ENCODE measurements around the gene MMEL1.
"Not testable (repeated sequence)": the region's sequence is repeated elsewhere in the genome, so short reads cannot be mapped to it uniquely, and the experiment has no call there.

MMEL1 gene

DNA sequence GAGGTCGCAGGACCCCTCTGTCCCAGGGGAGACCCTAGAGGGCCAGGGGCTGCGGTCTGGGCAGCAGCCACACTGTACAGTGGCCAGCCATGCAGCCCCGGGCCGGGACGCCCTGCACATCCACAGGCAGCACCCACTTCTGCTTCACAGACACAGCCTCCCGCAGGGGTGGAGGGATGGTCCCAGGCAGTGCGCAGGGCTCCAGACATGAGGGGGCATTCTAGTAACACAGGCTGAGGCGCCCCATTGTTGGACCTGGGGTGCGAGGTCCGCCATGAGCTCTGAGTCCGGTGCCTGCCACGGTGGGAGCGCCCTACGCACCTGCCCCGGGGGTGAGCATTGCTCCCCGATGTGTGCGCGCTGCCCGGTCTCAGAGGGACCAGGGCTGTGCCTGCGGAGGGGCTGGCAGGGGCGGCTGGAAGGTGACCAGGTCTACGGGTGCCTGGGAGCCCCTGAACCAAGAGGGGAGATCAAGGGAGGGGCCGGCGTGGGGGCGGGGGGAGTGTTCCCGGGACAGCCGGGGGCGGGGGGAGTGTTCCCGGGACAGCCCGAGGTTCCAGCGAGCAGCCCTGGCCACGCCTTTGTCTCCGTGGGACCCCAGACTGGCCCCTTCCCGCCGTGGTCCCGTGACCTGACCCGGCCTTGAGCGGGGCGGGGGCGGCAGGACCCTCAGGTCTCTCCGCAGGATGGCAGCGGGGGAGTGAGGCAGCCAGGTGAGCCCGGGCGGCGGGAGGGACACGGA, 4.5 kb downstream of the MMEL1 start:
- DNase-seq (ENCODE audit: low read depth in 2 of 2): no peak

DNA sequence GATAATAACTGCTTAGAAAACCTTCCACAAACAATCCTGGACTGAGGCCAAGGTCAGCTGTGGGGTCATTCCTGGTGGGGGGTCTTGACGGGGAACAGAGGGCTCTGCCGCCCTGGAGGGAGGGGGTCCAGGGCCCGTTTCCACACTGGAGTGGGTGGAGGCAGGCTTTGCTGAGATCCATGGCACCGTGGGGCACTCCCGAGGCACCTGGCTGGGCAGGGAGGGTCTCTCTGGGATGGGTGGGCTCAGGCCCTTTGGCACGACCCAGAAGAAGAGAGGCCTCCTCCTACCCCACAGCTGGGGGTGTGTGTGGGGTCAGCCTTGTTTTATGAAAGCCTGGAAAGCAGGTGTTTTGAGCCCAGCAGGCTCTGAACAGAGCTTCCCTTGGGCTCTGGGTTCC, 5.1 kb downstream of the MMEL1 start:
- DNase-seq (ENCODE audit: low read depth in 2 of 2): no peak

DNA sequence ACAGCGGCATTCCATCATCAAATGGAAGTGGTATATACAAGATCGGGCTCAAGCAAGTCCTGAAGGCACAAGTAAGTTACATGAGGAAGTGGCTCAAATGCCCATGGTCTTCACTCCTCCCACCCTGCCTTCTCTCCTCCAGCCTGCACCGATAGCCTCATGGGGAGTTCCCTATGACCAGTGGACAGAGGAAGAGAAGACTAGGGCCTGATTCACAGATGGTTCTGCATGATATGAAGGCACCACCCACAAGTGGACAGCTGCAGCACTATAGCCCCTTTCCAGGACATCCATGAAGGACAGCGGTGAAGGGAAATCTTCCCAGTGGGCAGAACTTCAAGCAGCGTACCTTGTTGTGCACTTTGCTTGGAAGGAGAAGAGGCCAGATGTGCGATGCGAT, 7.1 kb downstream of the MMEL1 start:
- not testable (repeated sequence) for DNase-seq (ENCODE audit: low read depth in 2 of 2)

DNA sequence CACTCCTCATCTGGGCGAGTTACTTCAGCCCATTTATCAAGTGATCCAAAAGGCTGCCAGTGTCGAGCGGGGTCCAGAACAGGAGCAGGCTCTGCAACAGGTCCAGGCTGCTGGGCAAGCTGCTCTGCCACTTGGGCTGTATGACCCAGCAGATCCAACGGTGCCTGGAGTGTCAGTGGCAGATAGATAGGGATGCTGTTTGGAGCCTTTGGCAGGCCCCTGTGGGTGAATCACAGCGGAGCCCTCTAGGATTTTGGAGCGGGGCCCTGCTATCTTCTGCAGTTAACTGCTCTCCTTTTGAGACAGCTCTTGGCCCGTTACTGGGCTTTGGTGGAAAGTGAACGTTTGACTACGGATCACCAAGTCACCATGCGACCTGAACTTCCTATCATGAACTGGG, 7.5 kb downstream of the MMEL1 start:
- no peak for DNase-seq (ENCODE audit: low read depth in 2 of 2)

DNA sequence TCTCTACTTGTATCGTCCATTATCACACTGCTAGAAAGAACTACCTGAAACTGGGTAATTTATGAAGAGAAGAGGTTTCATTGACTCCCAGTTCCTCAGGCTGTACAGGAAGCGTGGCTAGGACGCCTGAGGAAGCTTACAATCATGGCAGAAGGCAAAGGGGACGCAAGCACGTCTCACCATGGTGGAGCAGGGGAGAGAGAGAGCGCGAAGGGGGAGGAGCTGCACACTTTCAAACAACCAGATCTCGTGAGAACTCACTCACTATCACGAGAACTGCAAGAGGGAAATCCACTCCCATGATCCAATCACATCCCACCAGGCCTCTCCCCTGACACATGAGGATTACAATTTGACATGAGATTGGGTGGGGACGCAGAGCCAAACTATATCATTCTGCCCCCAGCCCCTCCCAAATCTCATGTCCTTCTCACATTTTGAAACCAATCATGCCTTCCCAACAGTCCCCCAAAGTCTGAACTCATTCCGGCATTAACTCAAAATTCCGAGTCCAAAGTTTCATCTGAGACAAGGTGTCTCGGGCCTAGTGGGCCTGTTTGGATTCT, 8.0 kb downstream of the MMEL1 start:
- no peak for DNase-seq (ENCODE audit: low read depth in 2 of 2)

DNA sequence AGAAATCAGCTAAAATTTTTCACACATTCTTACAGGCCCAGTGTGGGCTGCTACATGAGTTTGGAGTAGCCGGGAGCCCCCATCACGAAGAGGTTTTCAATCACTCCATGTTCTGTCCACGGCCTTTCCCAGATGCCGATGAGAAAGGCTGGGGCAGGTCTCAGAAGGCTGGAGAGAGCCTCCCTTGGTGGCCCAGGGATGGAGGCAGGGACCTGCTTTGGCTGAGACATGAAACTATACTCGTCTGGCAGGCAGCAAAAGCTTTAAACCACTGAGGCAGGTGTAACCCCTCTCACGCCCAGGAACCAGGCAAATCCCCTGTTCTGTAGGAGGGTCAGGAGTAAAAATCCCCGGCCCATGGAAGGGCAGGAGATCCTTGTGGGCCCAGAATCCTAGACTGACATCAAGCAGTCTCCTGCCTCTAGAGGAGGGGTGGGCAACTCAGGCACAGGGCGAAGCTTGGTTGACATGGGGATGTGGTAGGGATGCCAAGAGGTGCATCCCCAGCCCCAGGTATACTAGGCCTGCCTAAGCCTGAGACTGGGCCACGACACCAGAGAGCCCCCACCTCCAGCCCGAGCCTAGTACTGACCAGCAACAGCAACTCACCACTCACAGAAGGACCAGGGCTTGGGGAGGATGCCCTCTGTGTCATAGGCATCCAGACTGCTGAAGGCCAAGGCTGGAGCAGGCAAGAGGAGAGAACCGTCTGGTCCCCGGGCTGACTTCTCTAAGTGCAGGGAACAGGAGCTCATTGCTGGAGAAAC, 9.1 kb downstream of the MMEL1 start:
- DNase-seq (ENCODE audit: low read depth in 2 of 2): no peak

DNA sequence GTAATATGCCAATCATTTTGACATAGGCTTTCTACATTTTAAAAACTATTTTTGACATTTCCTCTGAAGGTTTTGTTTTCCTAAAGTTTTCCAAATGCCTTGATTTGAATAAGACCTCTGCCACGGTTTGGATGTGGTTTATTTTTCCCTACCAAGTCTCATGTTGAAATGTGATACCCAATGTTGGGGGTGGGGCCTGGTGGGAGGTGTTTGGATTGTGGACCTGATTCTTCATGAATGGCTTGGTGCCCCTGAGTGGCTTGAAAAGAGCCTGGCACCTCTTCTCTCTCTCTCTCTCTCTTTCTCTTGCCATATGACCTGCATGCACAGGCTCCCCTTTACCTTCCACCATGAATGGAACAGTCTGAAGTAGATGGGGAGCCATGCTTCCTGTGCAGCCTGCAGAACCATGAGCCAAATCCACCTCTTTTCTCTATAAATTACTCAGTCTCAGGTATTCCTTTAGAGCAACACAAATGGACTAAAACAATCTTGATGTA, 14.8 kb downstream of the MMEL1 start:
- DNase-seq (ENCODE audit: low read depth in 2 of 2): no peak

DNA sequence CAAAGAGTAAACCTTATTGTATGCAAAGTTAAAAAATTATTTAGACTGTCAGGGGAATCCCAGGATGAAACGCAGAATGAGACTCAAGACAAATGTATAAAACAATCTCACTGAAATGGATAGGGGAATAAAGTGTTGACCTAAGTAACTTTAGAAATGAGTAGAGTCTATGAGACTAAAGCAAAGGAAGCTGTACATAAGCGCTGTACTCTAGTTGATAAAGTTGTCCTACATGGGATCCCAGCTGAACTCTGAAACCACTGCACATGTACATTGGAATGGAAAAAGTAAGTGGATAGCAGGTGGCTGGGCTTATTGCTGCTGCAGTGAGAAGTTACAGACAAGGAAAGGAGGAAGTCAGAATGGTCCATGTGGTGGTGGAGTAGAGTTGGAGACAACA, 18.7 kb downstream of the MMEL1 start:
- no peak for DNase-seq (ENCODE audit: low read depth in 2 of 2)

DNA sequence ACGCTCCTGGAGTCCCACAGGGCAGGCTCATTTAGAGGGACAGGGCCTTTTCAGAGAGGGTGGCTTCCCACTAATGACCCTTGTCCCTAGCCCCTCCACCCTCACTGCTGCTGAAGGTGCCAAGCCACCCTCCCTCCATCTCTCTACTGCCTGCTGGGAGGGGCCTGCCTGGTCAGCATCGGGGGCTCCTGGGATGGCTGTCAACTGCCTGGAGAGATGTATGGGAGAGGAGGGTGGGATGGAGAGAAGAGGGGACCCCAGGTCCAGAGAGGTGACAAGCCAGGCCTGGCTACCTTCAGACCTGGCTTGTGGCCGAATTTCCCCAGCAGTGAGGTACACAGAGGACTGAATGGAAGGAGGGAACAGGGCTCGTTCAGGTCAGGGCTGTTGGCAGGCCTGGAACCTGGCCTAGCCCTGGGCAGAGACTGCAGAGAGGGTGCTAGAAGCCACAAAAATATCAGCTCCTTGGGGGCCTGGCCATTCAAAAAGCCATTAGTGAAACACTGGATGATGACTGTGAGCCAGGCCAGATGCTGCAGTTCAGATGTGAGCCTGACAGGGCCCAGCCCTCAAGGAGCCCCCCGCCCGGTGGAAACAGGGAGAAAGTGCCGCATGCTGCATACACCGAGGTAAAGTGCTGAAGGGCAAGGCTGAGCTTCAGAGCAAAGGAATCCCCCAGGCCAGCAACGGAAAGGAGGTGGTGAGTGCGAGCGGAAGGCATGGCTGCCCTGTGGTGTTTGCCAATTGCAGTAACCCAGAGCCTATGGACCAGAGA, 20.0 kb downstream of the MMEL1 start:
- no peak for DNase-seq (ENCODE audit: low read depth in 2 of 2)

DNA sequence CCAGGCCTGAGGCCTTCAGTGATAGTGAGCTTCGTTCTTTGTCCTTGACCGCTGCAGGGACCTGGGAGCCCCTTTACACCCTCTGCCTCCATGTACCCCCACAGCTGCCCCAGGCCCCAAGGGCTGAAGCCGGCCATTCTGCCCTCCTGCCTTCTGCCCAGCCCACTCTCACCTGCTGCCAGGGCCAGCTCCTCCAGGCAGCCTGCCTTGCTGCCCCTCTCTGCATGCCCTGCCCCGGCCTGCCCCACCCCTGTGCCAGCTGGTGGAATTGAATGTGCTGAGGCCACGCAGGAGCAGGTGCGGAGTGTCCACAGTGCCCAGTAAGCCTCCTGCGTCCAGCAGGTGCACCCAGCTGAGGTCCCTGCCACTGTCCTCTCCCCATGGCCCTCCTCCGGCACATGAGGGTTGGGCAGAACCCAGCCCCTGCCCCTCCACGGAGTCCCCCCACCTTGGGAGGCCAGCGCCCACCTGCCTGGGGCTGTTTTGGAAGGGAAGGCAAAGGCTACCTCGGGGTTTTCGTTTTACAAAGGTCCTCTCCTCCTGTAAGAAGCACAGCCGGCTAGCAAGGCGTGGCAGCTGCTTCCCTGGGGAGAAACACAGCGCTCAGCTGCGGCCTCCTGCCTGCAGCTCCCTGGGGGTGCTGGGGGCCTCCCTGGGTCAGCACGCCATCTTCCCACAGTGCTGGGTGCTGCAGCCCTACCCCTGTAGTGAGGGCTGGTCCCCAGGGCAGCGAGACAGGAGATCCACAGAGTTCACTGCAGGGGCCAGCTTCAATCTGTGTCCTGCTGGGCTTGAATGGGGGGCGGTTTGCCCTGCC, 21.0 kb downstream of the MMEL1 start:
- no peak for DNase-seq (ENCODE audit: low read depth in 2 of 2)

DNA sequence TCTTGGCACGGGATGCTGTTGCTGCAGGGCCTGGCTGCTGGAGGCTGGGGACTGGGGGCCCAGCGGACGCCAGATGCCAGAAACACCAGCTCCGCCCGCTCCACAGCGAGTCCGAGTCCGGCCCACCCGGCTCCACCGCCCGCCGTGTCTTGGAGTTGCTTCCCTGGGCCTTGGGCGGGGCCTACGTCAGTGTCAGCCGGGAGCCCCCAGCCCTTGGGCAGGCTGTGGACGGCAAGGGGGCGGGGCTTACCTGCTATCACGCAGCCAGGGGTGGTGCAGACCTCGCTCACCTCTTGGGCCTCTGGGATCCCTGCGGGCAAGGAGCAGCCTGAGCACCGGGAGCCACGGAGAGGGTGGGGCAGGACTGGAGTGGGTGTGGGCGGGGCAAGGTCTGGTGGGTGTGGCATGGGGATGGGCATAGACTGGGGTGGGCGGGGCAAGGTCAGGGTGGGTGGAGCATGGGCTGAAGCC, 21.8 kb downstream of the MMEL1 start:
- DNase-seq (ENCODE audit: low read depth in 2 of 2): no peak

DNA sequence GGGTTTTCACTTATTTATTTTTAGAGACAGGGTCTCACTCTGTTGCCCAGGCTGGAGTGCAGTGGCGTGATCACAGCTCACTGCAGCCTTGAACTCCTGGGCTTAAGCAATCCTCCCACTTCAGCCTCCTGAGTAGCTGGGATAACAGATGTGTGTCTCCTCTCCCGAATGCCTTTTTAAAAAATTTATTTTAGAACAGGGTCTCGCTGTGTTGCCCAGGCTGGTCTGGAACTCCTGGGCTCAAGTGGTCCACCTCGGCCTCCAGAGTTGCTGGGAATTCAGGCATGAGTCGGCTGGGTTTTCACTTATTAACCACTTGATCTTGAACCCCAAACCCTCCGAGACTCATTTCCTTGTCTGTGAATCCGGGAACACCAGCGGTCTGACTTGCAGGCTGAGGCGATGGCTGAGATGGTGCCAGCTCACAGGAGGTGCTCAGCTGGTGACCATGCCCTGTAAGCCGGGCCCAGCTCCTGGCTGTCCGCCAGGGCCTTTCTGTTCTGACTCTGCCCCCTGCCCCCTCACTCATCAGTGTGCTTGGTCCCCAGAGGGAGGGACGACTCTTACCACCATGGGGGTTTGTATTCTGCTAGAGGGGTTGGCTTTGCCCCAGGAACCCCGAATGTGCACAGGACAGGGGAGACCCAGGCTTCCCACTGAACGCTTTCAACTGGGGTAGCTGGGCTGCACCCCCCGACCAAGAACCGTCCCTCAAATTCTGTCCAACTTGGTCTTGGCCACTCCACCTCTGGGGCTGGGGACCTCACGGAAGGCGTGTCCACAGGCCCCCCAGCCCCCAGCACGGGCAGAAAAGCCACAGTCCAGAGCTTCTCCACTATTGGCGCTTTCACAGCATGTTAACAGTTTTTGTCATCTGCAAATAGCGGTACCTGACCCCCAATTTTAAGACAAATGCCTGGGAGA, 22.5 kb downstream of the MMEL1 start:
- no peak for DNase-seq (ENCODE audit: low read depth in 2 of 2)

DNA sequence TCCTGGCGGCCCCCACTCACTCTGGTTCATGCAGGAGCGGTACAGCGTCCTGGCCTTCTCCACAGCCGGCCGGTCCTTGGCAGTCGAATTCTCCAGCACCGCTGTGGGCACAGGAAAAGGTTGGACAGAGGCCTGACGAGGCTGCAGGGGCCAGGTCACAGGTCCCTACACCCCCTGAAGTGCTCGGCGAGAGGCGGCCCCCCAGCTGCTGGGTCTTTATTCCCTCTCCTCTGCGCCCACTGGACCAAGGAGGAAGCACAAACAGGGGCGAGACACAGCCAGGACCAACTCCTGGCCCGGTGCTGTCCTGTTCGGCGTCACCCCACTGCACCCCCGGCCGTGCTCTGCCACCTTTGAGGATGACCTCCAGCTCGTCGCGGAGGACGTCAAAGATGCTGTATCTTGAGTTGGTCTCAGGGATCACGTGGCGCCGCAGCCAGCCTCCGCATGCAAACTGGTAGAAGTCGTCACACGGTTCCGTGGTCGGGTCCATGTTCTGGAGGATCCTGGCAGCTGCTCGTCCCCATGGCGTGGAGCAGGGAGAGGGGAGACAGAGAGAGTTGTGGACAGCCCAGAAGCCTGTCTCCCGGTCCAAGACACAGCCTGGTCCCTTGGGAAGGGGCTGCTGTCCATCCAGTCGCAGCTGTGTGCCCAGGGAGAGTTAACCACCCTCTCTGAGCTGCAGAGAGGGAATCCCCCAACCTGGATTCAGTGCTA, 23.3 kb downstream of the MMEL1 start:
- no peak for DNase-seq (ENCODE audit: low read depth in 2 of 2)

DNA sequence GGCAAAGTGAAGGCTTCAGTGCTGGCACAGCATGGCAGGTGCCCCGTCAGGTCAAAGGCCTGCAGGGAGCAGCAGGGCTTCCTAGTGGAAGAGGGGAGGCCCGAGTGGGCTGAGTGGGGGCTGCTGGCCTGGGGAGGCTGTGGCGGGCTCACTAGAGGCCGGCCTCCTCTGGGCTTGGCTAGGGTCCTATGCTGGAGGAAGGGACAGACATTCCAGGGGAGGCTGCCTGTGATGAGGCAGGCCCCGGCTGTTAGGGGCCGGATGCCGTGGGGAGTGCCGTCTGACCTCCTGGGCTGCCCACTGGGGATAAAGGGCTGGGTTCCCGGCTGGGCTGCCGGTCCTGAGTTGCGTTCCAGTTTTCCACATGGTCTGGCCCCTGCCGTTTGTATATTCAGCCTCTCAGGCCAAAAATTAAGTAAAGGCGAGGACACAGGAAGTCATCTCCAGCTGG, 25.1 kb downstream of the MMEL1 start:
- DNase-seq (ENCODE audit: low read depth in 2 of 2): no peak

DNA sequence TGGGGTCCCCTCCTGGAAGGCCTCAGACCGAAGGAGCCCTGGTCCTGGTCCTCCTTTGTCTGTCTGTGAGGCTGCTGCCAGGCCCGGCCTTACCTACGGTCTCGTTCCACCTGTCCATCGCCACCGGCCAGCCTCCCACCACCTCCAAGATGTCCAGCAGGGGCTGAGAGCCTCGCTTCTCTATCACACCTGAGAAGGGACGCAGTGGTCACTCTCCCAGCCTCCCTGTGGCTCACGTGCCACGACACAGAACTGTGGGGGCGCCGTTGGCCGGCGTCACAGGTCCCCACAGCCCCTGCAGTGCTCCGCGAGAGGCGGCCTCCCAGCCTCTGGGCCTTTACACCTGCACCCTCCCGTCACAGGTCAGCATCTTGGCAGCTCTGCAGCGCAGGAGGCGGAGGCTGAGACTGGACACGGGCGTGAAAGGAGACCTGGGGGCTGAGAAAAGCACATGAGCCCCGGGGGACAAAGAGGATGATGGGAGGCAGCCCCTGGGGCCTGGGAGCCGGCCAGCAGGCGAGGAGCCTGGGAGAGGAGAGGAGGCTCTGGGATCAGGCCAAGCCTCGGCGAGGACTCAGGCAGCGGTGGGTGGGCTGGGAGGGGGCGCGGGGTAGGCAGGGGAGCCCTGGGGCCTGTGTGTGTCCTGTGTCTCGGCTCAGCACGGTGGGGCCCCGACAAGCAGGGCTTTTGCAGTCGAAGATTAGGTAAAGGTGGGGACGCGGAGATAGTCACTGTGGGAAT, 25.8 kb downstream of the MMEL1 start:
- DNase-seq (ENCODE audit: low read depth in 2 of 2): no peak

DNA sequence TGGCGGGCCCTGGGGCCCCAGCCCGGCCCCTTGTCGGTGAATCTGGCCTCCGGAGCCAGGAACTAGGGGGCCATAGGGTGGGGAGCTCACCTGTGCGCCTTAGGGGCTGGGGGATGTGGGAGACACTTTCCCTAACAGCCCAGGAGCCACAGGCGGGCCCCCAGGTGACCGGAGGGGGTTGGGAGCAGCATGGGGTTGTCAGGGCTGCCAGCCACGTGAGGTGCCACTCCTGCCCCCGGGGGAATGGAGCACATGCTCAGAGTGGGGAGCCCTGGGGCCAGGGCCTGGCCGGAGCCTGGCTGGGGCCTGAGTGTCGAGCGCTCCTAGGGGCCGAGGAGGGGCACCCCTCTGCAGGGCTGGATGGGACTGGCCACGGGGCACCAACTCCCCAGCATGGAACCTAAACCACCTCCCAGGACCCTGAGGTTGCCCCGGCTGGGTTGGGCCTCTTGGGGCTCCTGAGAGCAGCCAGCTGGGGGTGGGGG, 26.4 kb downstream of the MMEL1 start:
- no peak for DNase-seq (ENCODE audit: low read depth in 2 of 2)

DNA sequence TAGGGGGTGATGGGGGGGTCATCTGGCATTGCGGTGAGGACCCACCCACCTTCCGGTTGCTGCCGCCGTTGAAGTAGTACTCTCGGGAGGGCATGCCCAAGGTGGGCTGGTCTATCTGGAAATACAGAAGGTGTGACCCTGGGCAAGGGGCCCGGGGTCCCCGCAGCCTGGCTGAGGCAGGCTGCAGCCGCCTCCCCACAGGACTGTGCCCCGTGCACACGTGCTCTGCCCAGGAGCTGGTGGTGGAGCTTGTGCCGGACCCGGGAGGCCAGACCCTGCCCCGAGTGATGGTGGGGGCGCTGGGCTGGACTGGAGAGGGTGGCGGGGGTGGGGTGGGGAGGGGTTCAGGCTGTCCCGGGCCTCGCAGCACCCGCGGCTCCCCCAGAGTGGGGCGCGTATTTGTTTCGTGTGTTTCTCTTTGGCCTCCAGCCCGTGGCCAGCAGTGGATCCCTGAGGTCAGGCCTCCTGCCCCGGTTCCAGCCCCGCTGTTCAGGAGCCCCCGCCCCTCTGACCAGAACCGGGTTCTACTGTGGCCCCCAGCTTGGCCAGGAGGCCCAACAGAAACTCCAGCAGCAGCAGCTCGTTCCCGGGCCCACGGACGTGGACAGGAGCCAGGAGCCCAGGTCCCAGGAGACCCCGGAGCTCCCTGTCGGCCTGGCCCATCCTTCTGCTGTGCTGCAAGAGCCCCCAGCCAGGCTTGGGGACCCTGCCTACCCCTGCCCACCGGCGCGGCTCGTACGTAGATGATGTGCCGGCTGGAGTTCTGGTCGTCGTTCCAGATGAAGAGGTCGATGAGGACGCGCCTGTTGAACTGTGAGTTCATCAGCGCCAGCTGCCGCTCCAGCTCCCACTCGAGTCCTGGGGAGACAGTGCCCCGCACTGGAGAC, 27.1 kb downstream of the MMEL1 start:
- DNase-seq (ENCODE audit: low read depth in 2 of 2): no peak
